ENCODE measurements around the gene SNX2.

GRCh38 chr5:122778157-122778556, 3.3 kb downstream of the SNX2 start:
- no peak for TF ChIP-seq CTCF (IDR thresholded peaks at IDR 0.05)
- TF ChIP-seq POLR2A (IDR thresholded peaks at IDR 0.05) = no peak
- no peak for TF ChIP-seq POLR2AphosphoS5 (IDR thresholded peaks at IDR 0.05)
